Lower leg skin (tissue), 4 donors: ENCODE measurements around the gene TMEM30B. TPM values are rescaled to one million over a fixed set of nuclear protein-coding genes. Genes with fewer than 3 reads are reported as not detected.

Source experiments
- DNase-seq, 2 donors: peaks; one replicate each; pipeline ENCODE4 v3.0.0-alpha.2; 2019; ENCODE audit warnings: low spot score in 2 of 2
- H3K4me3 ChIP-seq: fragments of 200-600 bp; sonication (generic); 2 replicates; pipeline ENCODE4 v1.5.1; 2017; ENCODE audit warnings: mild to moderate bottlenecking, low read depth; ENCODE audit not compliant: poor library complexity, severe bottlenecking
- POLR2A ChIP-seq, 2 donors: fragments of 450-650 bp; IDR thresholded peaks; one replicate each; pipeline ENCODE4 v1.6.1; 2016 to 2017; ENCODE audit warnings: antibody characterized with exemption in 2 of 2, mild to moderate bottlenecking in 1 of 2, moderate library complexity in 1 of 2
- WGBS, 2 donors: methylation state at CpG; one replicate each; pipeline ENCODE4 v1.1.5; 2018; 5-methylcytosine and 5-hydroxymethylcytosine counted together
- intact Hi-C: fragments of 100-400 bp; cut with DNase I; formaldehyde crosslinking; loops from one replicate; pipeline ENCODE4 v1.15.0; 2023; ENCODE audit warnings: low total_unique reads
- total RNA-seq, 4 donors: library from RNA; depleted of rRNA; stranded (reverse); fragments of >200 nt; gene quantifications; one replicate each; pipeline ENCODE4 v1.1.0, GENCODE V29; 2016
- TF ChIP-seq, protein P1 (sequence below), 3 donors: fragments of 450-650 bp; IDR thresholded peaks; one replicate each; pipeline ENCODE4 v1.5.1; 2016; ENCODE audit warnings: antibody characterized with exemption in 3 of 3, mild to moderate bottlenecking in 3 of 3, moderate library complexity in 2 of 3

The TMEM30B gene
- total RNA-seq, 4 donors from 2014 or later: 25.1 to 43.6 (median 34.8) TPM

DNA sequence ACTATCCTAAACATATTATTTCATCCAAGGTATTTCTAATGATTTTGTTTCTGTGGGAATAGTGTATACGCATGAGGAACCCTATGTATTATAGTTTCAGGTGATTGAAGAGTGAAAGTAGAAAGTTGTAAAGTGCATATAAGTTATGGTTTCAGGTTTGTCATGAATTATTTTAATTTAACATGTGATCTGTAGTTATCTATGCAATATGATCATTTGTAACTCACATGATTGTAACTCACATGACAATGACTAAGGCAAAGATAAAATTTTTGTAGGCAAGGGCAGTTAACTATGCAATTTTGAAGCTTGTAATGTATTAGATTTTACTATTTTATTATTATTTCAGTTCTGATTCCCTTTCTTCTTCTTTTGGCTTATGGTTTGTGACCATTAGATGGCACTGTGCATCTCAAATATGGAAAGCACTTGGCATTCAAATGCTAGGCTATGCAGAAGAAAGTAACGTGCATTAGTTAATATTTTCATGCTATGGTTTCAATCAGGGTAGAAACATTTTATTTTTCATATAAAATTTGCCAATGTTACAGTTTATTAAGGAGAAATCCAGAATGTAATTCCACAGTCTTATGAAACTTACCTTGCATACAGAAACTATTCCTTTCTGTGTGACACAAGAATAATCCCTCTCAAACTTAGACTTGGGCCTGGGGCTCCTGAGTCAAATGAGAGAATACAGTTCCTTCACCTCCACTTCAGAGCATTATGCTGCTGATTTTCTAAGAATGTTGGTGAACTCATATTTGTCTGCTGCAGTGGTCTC lies 15.8 kb upstream of the TMEM30B start:
- intact Hi-C loops: loop anchor here (10.0 kb wide), 1 partner anchor 158 kb away; no protein-coding TSS in a partner anchor
- 30 to 32% methylated on average over 2 of the region's 2 CpGs for WGBS, 2 donors
- DNase-seq: no peak
- TF ChIP-seq POLR2A (IDR thresholded peaks at IDR 0.05): no peak
- TF ChIP-seq, protein P1, sequence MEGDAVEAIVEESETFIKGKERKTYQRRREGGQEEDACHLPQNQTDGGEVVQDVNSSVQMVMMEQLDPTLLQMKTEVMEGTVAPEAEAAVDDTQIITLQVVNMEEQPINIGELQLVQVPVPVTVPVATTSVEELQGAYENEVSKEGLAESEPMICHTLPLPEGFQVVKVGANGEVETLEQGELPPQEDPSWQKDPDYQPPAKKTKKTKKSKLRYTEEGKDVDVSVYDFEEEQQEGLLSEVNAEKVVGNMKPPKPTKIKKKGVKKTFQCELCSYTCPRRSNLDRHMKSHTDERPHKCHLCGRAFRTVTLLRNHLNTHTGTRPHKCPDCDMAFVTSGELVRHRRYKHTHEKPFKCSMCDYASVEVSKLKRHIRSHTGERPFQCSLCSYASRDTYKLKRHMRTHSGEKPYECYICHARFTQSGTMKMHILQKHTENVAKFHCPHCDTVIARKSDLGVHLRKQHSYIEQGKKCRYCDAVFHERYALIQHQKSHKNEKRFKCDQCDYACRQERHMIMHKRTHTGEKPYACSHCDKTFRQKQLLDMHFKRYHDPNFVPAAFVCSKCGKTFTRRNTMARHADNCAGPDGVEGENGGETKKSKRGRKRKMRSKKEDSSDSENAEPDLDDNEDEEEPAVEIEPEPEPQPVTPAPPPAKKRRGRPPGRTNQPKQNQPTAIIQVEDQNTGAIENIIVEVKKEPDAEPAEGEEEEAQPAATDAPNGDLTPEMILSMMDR (IDR thresholded peaks at IDR 0.05): no peak
- no peak overlapping the region for H3K4me3 ChIP-seq

DNA sequence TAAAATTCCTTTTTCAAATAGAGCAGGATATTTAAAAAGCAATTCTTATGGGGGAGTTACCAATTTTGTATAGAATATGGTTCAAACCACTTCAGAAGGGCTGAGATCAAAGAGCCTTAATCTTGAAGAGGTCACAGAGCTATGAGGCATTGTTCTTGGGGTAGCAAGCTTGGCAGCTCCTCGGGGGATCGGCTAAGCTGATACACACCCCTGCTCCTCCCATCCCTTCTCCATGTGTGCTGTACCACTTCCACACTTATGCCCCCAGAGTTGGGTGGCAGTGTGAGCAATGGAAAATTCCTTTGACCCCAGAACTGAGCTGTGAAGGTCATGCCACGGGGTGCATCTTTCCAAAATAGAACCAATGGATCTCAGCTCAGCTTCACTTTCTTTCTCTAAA lies 15.0 kb upstream of the TMEM30B start:
- no peak for DNase-seq
- no peak overlapping the region for H3K4me3 ChIP-seq
- WGBS, 2 donors: 41 to 53% methylated on average over 3 of the region's 3 CpGs
- intact Hi-C loops: loop anchor here (10.0 kb wide), 1 partner anchor 159 kb away; no protein-coding TSS in a partner anchor
- no peak for TF ChIP-seq POLR2A (IDR thresholded peaks at IDR 0.05)
- TF ChIP-seq, protein P1 (IDR thresholded peaks at IDR 0.05): no peak

DNA sequence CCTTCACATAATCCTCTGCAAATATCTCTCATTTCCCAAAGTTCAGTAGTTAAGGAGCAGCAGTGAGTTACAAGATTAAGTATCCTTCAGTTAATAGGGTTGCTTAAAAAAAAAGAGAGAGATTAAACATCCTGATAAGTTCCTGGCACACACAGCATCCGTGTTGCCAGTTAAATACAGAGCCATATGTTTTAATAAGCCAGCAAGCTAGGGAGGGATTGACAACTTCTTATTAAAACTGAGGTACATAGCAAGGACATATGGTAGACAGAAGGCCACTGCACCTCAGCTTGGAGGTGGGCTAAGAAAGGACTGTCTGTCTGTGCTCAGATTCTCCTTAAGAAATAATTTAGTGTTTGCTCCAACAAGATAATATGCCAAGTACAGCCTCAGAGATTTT lies 9.6 kb upstream of the TMEM30B start:
- no peak for DNase-seq
- TF ChIP-seq, protein P1 (IDR thresholded peaks at IDR 0.05): no peak
- TF ChIP-seq POLR2A (IDR thresholded peaks at IDR 0.05): no peak
- WGBS, 2 donors: 19 to 30% methylated on average over 1 of the region's 1 CpG
- intact Hi-C loops: loop anchor here (10.0 kb wide), 1 partner anchor 164 kb away; no protein-coding TSS in a partner anchor
- no peak overlapping the region for H3K4me3 ChIP-seq

DNA sequence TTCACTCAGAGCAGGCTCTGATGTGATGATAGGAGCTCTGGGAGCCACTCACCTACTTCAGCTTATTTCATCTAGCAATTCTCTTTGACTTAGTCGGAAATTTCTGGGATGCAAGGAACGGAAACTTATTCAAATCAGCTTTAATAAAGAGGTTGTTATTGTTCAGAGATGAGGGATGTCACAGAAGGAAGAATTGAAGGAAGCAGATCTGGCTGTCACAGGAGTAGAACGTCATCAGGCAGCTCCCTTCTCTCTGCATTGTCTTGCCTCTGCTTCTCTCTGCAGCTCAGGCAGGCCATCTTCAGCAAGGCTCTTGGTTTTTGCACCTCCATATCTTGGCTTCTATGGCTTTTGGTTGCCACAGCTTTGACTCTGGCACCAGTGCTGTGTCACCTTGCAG lies 7.6 kb upstream of the TMEM30B start:
- TF ChIP-seq, protein P1 (IDR thresholded peaks at IDR 0.05): no peak
- TF ChIP-seq POLR2A (IDR thresholded peaks at IDR 0.05): no peak
- intact Hi-C loops: no loop called here
- DNase-seq: no peak
- no peak overlapping the region for H3K4me3 ChIP-seq
- 75 to 78% methylated on average over 3 of the region's 3 CpGs for WGBS, 2 donors

DNA sequence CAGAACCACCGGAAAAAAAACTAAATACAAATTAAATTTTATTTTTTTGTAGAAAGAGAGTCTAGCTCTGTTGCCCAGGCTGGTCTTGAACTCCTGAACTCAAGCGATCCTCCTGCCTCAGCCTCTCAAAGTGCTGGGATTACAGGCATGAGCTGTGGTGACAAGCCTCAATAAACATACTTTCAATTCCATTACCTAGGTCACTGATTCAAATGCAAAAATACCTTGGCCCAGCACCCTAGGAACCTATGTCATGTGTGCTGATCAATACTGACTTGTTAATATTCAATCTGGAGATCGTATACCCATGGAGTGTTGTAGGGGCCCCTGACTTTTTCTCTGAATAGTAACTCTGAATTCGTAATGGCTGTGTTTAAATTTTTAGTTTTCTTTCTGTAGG lies 7.1 kb upstream of the TMEM30B start:
- 92 to 98% methylated on average over 4 of the region's 4 CpGs for WGBS, 2 donors
- no peak for TF ChIP-seq POLR2A (IDR thresholded peaks at IDR 0.05)
- TF ChIP-seq, protein P1 (IDR thresholded peaks at IDR 0.05): no peak
- intact Hi-C loops: no loop called here
- H3K4me3 ChIP-seq: no peak overlapping the region
- DNase-seq: no peak
